ENCODE results near the gene PYGL.

GRCh38 chr14:50964683-50965390, 20.6 kb upstream of the PYGL start:
- TF ChIP-seq CTCF (IDR thresholded peaks at IDR 0.05; ENCODE audit: low read depth, low read length, poor library complexity, severe bottlenecking) (no peak), EZH2phosphoT487 (IDR thresholded peaks at IDR 0.05; ENCODE audit: borderline replicate concordance, low read length) (no peak)
